GM19099 (cell line): ENCODE data around the gene TGFB1.
A peak's percentile ranks its signal among the peaks of the same experiment; 100 is the strongest.

Experiments
- POLR2A ChIP-seq: IDR thresholded peaks from 3 replicates; pipeline ENCODE4 v1.6.1; 2011; ENCODE audit warnings: low read depth; ENCODE audit not compliant: insufficient read length; ENCODE audit errors: extremely low read depth

TGFB1 gene

DNA sequence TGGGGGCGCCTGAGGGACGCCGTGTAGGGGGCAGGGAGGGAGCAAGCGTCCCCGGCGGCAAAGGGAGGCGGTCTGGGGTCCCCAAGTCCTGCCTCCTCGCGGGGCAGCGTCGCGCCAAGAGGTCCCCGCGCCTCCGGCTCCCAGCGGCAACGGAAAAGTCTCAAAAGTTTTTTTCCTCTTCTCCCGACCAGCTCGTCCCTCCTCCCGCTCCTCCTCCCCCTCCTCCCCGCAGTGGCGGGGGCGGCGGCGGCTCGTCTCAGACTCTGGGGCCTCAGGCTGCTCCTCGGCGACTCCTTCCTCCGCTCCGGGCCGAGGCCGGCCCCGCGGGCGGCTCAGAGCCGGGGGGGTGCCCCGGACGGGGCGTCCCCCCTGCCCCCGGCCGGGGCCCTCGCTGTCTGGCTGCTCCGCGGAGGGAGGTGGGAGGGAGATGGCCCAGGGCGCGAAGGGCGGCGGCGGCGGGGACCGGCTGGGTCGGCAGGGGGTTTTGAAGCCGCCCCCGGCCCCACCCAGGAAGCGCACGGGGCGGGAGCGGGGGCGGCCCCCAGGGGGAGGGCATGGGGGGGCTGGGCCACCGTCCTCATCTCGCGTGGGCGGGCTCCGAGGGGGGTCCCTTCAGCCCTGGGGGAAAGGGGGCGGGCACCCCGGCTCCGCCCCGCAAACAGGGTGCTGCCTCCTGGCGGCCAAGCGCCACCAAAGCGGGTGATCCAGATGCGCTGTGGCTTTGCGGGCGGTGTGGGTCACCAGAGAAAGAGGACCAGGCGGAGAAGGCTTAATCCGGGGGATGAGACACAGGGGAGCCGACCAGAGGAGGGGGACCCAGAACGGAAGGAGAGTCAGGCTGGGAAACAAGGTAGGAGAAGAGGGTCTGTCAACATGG, at the start of gene TGFB1:
Gene TGFB1 (minus strand): TSS at position 457 of the 877 bp plus-strand sequence. CDS start 878 bp downstream, outside the sequence.
- peak; percentile 94 for TF ChIP-seq POLR2A

GRCh38 chr19:41402010-41402409, 48.3 kb upstream of the TGFB1 start:
- no peak for TF ChIP-seq POLR2A

DNA sequence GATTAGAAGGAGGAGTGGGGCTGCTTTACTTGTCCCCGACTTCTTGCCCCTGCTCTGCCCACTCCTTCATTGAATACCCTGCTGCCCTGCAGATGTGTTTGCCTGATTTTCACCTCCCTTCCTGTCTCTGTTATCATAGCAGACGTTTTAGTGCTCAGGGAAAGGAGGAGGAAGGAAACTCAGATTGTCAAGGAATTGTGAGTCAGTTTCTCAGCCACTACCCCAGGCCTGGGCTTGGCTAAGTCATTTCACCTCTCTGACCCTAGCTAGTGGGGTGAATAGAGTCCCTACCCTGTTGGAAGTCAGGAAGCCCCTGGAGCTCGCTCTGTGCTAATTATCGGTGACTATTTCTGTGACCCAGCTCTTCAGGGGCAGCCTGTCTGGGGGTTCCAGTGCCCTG, 47.8 kb upstream of the TGFB1 start:
- TF ChIP-seq POLR2A: no peak

DNA sequence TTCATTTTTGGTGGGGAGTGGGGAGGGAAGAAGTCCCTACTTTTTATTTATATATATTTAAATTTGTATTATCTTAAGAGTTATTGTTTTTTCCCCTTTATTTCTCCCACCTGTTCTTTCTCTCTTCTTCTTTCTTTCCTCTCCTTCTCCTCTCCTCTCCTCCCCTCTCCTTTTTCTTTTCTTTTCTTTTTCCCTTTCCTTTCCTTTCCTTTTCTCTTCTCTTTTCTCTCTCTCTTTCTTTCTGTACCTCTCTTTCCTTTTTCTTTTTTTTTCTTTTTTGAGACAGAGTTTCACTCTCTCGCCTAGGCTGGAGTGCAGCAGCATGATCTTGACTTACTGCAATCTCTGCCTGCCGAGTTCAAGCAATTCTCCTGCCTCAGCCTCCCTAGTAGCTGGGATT, 45.8 kb upstream of the TGFB1 start:
- no peak for TF ChIP-seq POLR2A

DNA sequence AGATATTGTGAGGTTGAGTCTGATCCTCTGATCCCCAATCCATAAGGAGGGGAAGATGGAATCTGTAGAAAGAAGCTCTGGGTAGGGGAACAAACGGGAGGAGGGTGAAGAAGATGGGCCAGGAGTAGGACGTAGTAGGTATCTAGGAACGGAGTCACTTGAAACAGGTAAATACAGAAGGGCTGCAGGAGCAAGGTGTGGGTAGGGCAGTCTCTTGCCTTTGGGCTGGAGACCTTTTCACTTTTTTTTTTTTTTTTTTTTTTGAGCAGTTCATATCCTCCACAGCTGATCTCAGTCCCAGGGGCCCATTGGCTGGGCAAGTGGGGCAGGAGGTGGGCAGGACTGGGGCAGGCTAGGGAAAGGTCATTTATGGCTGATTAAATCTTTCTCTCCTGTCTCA, 45.4 kb upstream of the TGFB1 start:
- no peak for TF ChIP-seq POLR2A

GRCh38 chr19:41398598-41398997, 44.9 kb upstream of the TGFB1 start:
- TF ChIP-seq POLR2A: no peak

- TF ChIP-seq POLR2A: no peak
These were observed 44.3 kb upstream of the TGFB1 start for GRCh38 chr19:41398050-41398418.

DNA sequence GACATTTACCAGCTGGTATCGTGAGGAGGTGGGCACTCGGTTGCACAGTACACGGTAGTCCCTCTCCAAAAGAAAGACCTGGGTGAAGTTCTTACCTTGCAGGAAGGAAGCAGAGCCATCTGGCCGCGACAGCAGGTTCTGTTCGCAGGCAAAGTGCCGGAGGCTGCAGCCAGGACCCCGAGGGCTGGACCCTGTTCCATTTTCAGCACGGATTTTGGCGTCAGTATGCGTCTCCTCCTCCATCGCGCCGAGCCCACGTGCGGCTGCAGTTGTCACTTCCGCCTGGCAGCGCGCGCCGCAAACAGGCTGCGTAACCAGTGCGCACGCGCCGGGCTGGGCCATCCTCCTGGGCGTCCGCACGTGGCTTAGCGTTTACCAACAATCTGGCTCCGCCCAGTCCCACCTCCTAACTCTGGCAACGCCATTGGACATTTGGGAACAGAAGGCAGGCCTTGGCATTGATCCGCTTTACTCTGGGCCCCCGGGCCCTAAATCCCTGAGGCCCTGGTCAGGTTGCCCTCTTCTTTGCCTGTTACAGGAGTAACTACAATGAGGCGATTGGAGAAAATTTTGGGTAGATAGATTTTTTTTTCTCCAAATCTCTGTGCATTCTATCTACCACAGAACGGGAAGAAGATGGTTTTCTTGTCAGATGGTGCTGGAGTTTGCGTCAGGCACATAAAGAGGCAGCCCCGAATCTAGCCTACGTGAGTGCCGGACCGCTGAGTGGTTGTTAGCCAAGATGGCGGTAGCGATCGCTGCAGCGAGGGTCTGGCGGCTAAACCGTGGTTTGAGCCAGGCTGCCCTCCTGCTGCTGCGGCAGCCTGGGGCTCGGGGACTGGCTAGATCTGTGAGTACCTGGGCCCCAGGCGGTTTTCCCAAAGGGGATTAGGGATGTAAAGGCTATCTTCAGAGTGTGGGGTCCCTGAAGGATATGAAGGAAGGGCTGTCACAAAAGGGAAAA, 43.6 kb upstream of the TGFB1 start, which contains the start of the genes BCKDHA and EXOSC5:
Gene BCKDHA (plus strand): TSS at position 733 of the 964 bp plus-strand sequence. CDS start 10 bp downstream, at position 743.
Gene EXOSC5 (minus strand): TSS at position 274 of the 964 bp plus-strand sequence. CDS start 31 bp downstream, at position 243.
- TF ChIP-seq POLR2A: peak; percentile 69

DNA sequence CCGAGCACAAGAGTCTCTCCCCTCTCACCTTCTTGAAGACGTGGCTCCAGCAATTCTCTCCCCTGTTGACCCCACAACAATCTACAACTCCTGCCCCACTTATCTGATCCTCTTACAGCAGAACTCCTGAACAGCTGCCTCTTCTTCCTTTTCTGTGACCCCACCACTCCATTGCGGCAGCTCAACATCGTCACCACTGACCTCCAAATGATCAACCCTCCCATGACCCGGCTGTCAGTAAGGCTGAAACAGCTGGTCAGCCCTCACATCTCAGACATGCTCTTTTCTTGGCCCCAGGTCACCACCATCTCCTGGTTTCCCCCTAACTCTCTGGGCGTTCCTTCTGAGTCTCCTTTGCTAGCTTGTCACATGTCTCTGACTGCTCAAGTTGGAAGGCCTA, 41.6 kb upstream of the TGFB1 start:
- no peak for TF ChIP-seq POLR2A

DNA sequence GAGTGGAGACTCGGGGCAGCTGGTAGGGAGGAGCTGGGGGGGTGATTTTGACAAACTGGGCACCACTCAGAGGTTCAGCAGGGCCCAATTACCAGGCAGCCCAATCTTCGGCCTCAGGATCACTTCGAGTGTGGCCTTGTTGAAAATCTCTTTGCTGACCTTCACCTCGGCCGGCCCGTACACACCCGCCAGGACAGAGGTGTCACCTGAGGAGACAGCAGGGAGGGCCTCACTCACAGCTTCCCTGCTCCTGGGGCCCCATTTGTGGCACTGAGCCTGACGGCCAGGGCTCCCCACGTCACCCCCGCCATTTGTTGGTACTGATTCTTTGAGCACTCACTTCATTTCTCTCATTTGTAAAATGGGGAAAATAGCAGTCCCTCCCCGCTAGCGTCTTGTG, 39.1 kb upstream of the TGFB1 start:
- no peak for TF ChIP-seq POLR2A

GRCh38 chr19:41391618-41392017, 37.9 kb upstream of the TGFB1 start:
- TF ChIP-seq POLR2A: no peak

DNA sequence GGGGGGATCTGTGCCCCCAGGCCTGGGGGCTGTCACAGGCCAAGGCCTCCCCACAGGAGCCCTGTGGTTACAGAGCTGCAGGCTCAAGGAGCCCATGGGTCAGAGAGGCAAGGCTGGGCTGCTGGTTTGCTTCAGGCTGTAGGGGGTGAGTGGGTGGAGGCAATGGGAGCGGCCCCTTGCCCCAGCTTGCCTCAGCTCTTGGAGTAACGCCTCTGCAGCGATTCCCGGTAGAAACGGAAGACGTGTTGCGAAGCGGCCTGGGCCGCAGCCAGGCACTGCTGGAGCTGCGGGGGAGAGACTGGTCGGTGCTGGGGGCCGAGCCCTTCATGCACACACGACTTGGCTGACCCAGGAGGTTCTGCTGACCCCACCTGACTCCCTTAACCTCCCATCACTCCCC, 32.7 kb upstream of the TGFB1 start:
- TF ChIP-seq POLR2A: no peak

- no peak for TF ChIP-seq POLR2A
These were observed 30.6 kb upstream of the TGFB1 start for GRCh38 chr19:41384351-41384750.

DNA sequence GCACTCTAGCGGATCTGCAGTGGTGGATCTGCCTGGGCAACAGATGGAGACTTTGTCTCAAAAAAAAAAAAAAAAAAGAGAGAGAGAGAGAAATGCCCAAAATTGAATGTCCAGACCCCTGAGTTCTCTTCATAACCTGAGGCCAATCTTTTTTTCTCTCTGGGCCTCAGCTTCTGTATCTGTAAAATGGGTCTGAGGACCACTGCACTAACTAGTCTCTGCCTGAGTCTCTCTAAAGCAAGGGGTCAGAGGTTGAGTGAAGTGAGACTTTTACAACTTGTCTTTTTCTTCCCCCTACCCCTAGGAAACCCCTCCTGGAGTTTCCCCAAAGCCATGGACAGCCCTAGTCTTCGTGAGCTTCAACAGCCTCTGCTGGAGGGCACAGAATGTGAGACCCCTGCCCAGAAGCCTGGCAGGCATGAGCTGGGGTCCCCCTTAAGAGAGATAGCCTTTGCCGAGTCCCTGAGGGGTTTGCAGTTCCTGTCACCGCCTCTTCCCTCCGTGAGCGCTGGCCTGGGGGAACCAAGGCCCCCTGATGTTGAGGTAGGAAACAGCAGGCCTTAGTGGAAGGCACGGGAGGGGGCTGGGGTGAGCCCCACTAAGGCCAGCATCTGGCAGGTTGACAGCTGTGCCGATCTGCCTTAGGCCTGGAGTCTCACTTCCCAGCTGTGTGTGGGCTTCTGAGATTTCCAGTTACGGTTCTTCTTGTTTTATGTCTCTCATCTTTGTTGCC, 24.4 kb upstream of the TGFB1 start:
- no peak for TF ChIP-seq POLR2A

DNA sequence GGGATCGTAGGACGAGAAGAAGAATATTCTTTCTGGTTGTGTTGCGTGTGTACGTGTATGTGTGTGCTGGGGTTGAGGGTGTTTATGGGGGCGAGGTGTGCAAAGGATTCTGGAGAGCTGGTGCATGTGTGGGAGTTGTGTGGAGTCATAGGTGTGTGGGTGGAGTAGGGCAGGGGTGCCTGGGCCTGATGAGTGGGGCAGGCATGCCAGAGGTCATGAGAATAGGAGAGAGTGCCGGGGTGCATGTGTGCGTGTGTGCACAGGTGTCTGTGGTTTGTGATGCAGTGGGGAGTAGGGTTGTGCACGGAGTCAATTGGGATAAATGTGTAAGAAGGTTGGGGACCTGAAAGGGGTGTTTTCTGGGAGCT, 23.3 kb upstream of the TGFB1 start:
- no peak for TF ChIP-seq POLR2A
